Stimulated activated CD4-positive, alpha-beta T cell treated with anti-CD3 and anti-CD28 coated beads, Interleukin-1b, Interleukin-23, amount 100 ng/mL, for 1 hour (primary cell): Measurements from ENCODE around the gene AAR2.

Experiments used
- DNase-seq, 2 donors: peaks; one replicate each; pipeline ENCODE4 v3.0.0-alpha.2; 2020; ENCODE audit warnings: low read depth in 2 of 2

Gene AAR2

GRCh38 chr20:36279776-36280175 lies 43.5 kb downstream of the AAR2 start:
- DNase-seq = no peak

DNA sequence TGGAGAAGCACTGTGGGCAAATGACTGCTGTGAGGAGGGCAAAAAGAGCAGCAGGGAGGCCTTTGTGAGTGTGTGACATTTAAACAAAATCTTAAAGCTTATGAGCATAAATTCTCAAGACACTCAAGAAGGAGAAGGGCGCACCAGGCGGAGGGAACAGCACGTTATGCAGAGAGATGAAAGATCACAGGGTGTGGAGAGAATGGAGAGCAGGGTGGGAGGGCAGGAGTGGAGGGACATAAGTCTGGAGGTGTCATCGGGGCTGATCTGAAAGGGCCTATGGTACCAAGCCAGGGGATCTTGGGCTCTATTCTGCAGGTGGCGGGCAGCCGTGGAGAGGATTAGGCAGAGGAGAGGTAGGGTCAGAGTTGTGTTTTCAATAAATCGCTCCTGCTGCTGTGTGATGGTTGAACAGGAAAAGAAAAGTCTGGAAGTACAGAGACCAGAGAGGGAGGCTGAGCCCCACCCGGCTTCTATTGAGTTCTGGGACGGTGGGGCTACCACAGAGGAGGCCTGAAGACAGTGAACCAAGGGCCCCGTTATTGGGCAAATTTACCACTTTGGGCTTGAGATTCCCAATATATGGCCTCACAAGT lies 45.6 kb downstream of the AAR2 start:
- no peak for DNase-seq

DNA sequence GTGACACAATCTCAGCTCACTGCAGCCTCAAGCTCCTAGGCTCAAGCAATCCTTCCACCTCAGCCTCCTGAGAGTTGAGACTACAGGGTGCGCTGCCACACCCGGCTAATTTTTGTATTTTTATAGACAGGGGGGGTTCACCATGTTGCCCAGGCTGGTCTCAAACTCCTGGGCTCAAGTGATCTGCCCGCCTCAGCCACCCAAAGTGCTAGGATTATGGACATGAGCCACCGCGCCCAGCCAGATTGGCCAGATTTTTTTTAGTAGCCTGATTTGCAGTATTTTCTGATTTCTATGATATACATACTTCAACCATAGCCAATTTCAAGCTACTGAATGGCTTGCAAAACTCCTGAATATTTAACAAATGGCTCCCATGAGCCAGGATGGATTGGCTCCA lies 48.5 kb downstream of the AAR2 start:
- DNase-seq = no peak

- no peak for DNase-seq
Observed at GRCh38 chr20:36285746-36286447, 49.6 kb downstream of the AAR2 start.

DNA sequence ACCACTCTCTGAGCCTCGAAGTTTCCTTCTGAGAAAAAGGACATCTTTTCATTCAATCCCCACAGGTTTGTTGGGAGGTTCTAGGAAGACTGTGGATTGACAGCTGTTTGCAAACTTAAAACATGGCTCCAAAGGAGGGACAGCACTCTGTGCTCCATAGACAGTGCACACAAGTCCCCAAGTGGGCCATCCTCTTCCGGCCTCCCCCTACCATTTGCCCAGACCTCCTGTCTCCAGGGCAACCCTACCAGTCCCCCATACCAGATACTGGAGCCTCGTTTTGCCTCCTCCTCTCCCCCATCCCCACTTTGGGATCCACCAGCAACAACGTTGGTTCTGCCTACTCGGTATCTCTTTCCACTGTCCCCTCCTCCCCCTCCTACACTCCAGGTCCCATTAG lies 61.4 kb downstream of the AAR2 start:
- no peak for DNase-seq

DNA sequence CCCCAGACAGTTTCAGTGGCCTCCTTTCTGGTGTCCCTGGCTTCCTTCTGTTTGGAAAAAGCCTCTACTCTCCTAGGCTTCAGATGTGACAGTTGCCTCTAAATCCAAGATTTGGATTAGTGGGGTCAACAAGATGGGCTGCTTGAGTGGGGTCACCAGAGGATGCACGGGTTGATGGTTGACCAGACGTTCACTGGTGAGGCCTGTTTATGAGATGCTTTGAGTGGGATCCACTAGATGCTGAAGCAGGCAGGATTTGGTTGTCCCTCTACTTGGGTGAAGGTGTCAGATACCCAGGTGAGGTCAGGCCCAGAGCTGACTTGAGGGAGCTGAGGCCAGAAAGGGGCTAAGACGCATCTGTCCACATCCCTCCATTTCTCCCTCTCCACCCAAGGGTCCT lies 61.8 kb downstream of the AAR2 start:
- DNase-seq = no peak

DNA sequence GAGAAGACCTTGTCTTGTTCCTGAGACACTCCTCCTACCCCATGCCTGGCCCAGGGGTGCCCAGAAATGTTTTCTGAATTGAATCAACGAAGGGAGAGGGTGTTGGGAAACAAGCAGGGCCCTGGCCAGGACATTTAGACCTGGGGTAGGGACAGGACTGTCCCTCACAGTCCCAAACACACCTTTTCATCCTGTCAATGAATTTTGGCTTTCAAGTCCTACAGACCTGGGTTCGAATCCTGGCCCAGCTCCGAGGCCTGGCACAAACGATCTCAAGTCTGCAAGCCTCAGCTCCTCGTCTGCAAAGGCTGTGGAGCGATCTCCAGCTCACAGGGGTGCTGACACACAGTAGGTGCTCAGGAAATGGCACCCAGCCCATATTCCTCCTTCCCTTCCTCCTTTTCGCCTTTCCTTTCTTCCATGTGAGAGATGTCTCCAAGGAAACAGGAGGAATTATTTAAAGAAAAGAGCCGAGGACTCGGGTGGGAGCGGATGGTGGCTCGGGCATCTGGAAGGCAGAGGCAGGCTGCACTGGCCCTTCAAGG lies 62.6 kb downstream of the AAR2 start:
- no peak for DNase-seq

GRCh38 chr20:36299459-36299858 lies 63.2 kb downstream of the AAR2 start:
- no peak for DNase-seq

DNA sequence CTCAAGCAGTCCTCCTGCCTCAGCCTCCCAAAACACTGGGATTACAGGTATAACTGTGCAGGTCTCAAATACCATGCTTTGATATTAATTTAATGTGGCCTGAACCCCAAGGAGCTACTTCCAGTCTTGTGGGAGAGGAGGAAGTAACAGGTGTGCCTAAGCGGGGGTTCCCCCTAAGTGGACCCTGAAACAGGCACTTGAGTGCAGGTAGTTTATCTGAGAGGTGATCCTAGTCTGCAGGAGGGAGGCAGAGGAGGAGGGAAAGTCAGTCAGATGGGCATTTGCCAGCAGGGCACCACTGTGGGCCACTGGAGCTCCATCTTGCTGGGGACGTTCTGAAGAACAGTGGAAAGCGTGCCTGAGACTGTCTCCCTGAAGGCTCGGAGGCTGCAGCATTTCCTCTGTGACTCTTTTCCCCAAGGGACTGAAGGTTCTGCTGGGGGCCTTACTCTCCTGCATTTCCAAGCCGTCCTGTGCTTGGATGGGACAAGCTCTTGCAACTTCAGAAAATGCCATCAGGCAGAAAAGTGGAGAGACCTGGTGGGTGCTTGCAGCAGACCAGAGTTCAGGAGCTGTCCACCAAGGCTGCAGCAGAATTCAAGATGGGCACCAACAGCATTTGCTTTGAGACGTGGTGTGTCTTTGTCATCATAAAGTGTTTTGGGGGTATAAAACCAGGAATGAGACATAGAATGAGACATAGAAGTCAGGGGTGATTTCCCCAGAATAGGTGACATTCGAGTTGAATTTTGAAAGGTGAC lies 65.3 kb downstream of the AAR2 start:
- DNase-seq = no peak

DNA sequence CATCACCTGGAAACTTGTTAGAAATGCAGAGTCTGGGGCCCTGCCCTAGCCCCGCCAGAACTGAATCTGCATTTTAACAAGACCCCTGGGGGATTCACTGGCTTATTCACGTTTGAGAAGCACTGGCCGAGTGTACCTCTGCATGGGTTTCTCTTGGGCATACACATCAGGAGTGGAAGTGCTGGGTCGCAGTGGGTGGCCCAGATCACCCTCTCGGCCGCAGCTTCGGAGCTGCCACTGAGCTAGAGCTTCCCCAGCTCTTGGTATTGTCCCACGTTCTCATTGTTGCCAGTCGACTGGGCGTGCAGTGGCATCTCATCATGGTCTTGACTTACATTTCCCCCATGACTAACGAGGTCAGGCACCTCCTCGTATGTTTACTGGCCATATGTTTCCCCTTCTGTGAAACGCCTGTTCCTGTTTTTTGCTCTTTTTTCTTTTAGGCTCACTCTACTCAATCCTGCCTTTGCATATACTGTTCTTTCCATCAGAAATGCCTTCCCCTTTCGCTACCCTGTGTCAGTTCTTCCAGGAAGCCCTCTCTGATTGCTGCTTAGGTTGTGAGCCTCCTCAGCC lies 66.8 kb downstream of the AAR2 start:
- no peak for DNase-seq

DNA sequence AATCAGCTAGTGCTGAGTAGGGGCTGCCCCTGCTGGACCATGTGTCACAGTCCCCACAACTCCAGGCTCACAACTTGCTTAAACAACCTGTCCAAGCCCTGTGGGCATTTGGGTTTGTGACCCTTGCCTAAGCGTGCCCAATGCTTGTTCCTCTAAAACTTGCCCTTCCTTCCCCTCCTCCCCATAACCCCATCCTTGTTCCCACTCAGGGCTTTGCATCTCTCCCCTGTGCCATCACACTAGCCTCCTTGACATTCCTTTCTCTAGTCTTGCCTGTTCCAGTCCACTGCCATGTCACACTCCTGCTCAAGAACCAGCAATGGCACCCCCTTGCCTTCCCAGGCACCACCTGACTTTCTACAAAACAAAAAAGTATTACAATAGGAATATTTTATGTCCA lies 67.6 kb downstream of the AAR2 start:
- DNase-seq = no peak

- DNase-seq = no peak
Observed at GRCh38 chr20:36304786-36305495, 68.7 kb downstream of the AAR2 start.

- DNase-seq = no peak
Observed at GRCh38 chr20:36305602-36306551, 69.6 kb downstream of the AAR2 start, which contains the start of gene DLGAP4. TSS of gene DLGAP4 (plus strand) at chr20:36306339. CDS start at chr20:36431718, 125,379 bp downstream.
